A549 (cell line): ENCODE measurements around the gene FOXO1. TPM values are rescaled to one million over a fixed set of nuclear protein-coding genes. Genes with fewer than 3 reads are reported as not detected.

Experiments
- ATAC-seq, 2 experiments: fragments of 200-7000 bp in 1 of 2; fragments of >200 bp in 1 of 2; cut with Nextera tagmentation in 1 of 2; cut with Tn5 transposase in 1 of 2; 3 replicates each; pipeline versions ENCODE4 v1.8.0 to v1.9.1; 2018 to 2020; ENCODE audit warnings: mild to moderate bottlenecking in 1 of 2, moderate library complexity in 1 of 2
- CTCF ChIA-PET: fragments of 300-600 bp; sonication (Branson Sonifier 250); formaldehyde crosslinking; extraction: SDS; loops from one replicate; lab custom pipeline; 2021; ENCODE audit warnings: antibody characterized with exemption, inconsistent platforms; lab: Yijun Ruan, JAX
- POLR2A ChIA-PET: fragments of 350-600 bp; formaldehyde crosslinking; extraction: SDS; loops from one replicate; lab custom pipeline; 2021; ENCODE audit warnings: antibody characterized with exemption, inconsistent platforms; lab: Yijun Ruan, JAX
- DNase-seq, 2 experiments: peaks; one replicate each; pipeline versions ENCODE4 v3.0.0 to v3.0.0-alpha.2; 2011 to 2016; ENCODE audit warnings: low read depth in 1 of 2, low spot score in 1 of 2
- FAIRE-seq: peaks from 2 replicates; lab custom pipeline; 2011; peaks lifted over from hg19 to GRCh38; lab: Jason Lieb, UNC
- H3K27ac ChIP-seq, 2 experiments: fragments of >200 bp; sonication (Bioruptor Twin); formaldehyde crosslinking; 3 replicates each; pipeline ENCODE4 v1.5.1; 2016 to 2017
- H3K4me1 ChIP-seq: fragments of >200 bp; sonication (Bioruptor Twin); formaldehyde crosslinking; 3 replicates; pipeline ENCODE4 v1.6.1; 2016
- H3K4me2 ChIP-seq: fragments of >200 bp; sonication (Bioruptor Twin); formaldehyde crosslinking; 3 replicates; pipeline ENCODE4 v1.6.1; 2016
- H3K4me3 ChIP-seq: fragments of >200 bp; sonication (Bioruptor Twin); formaldehyde crosslinking; 3 replicates; pipeline ENCODE4 v1.5.1; 2016
- H3K9me3 ChIP-seq: fragments of >200 bp; sonication (Bioruptor Twin); formaldehyde crosslinking; 3 replicates; pipeline ENCODE4 v1.6.1; 2016
- CBX2 ChIP-seq: fragments of 200-600 bp; sonication (generic); IDR thresholded peaks from 2 replicates; pipeline ENCODE4 v1.6.1; 2016; ENCODE audit warnings: low read depth, mild to moderate bottlenecking, borderline replicate concordance
- CBX8 ChIP-seq: fragments of 200-600 bp; sonication (generic); IDR thresholded peaks from 2 replicates; pipeline ENCODE4 v1.6.1; 2016
- CHD4 ChIP-seq: fragments of 200-600 bp; sonication (generic); IDR thresholded peaks from 2 replicates; pipeline ENCODE4 v1.6.1; 2016; ENCODE audit warnings: antibody characterized with exemption, mild to moderate bottlenecking, borderline replicate concordance
- CTCF ChIP-seq: fragments of >200 bp; sonication (Bioruptor Twin); formaldehyde crosslinking; IDR thresholded peaks from 3 replicates; pipeline ENCODE4 v1.5.1; 2016
- FOSL2 ChIP-seq, 2 experiments: fragments of 450-650 bp in 1 of 2; fragments of >200 bp in 1 of 2; sonication (Bioruptor Twin) in 1 of 2; formaldehyde crosslinking; IDR thresholded peaks; 2 replicates each; pipeline versions ENCODE4 v1.5.0 to v1.6.1; 2016 to 2020; ENCODE audit warnings: mild to moderate bottlenecking in 1 of 2, moderate library complexity in 1 of 2
- GATA3 ChIP-seq: IDR thresholded peaks from 2 replicates; pipeline ENCODE4 v1.6.1; 2012; ENCODE audit warnings: borderline replicate concordance
- HDAC2 ChIP-seq: fragments of 200-600 bp; sonication (generic); IDR thresholded peaks from 2 replicates; pipeline ENCODE4 v1.6.1; 2016
- HEYL ChIP-seq: fragments of 250-450 bp; sonication (Bioruptor Pico); IDR thresholded peaks from 2 replicates; pipeline ENCODE4 v1.8.0; 2021; ENCODE audit warnings: mild to moderate bottlenecking, moderate library complexity
- HMGXB4 ChIP-seq: fragments of 250-450 bp; sonication (Bioruptor Pico); IDR thresholded peaks from 2 replicates; pipeline ENCODE4 v1.5.0; 2021; ENCODE audit warnings: mild to moderate bottlenecking, moderate library complexity, borderline replicate concordance
- MAFK ChIP-seq: fragments of 450-650 bp; IDR thresholded peaks from 2 replicates; pipeline ENCODE4 v1.6.1; 2014; ENCODE audit not compliant: partially characterized antibody
- MAX ChIP-seq: IDR thresholded peaks from 2 replicates; pipeline ENCODE4 v1.6.1; 2012
- NFE2L2 ChIP-seq: fragments of 150-350 bp; conservative IDR thresholded peaks from 2 replicates; pipeline ENCODE4 v1.6.1; 2014; ENCODE audit warnings: low read length
- PBX3 ChIP-seq: IDR thresholded peaks from 2 replicates; pipeline ENCODE4 v1.6.1; 2012
- POLR2A ChIP-seq: IDR thresholded peaks from 2 replicates; pipeline ENCODE4 v1.6.1; 2012; ENCODE audit warnings: mild to moderate bottlenecking, low read length
- RARB ChIP-seq: fragments of 250-450 bp; sonication (Bioruptor Pico); IDR thresholded peaks from 2 replicates; pipeline ENCODE4 v1.8.0; 2021; ENCODE audit warnings: mild to moderate bottlenecking, moderate library complexity
- RCOR1 ChIP-seq: fragments of 150-350 bp; IDR thresholded peaks from 2 replicates; pipeline ENCODE4 v1.6.1; 2014; ENCODE audit warnings: antibody characterized with exemption, low read length, low read depth
- RFX5 ChIP-seq: fragments of 450-650 bp; IDR thresholded peaks from 2 replicates; pipeline ENCODE4 v1.7.1; 2014; ENCODE audit warnings: antibody characterized with exemption, mild to moderate bottlenecking, moderate library complexity
- SREBF2 ChIP-seq: fragments of 450-650 bp; IDR thresholded peaks from 2 replicates; pipeline ENCODE4 v1.6.1; 2014; ENCODE audit warnings: mild to moderate bottlenecking, moderate library complexity
- TFCP2L1 ChIP-seq: fragments of 250-450 bp; sonication (Bioruptor Pico); IDR thresholded peaks from 2 replicates; pipeline ENCODE4 v1.5.0; 2021; ENCODE audit warnings: mild to moderate bottlenecking
- TP53 ChIP-seq: fragments of 250-450 bp; sonication (Bioruptor Pico); IDR thresholded peaks from 2 replicates; pipeline ENCODE4 v1.5.0; 2021; ENCODE audit warnings: mild to moderate bottlenecking, moderate library complexity
- USF2 ChIP-seq: fragments of 450-650 bp; IDR thresholded peaks from 2 replicates; pipeline ENCODE4 v1.6.1; 2014; ENCODE audit warnings: antibody characterized with exemption
- ZC3H11A ChIP-seq: fragments of 450-650 bp; IDR thresholded peaks from 2 replicates; pipeline ENCODE4 v1.6.1; 2014; ENCODE audit warnings: antibody characterized with exemption, mild to moderate bottlenecking
- WGBS: methylation state at CpG from one replicate; pipeline ENCODE4 v1.1.6; 2017; ENCODE audit errors: missing lambda C conversion rate; 5-methylcytosine and 5-hydroxymethylcytosine counted together
- polyA plus RNA-seq, 4 experiments: library from polyadenylated mRNA; depleted of rRNA in 3 of 4; stranded (reverse); fragments of >200 nt; fragmentation: RNase III in 1 of 4; extraction: RNeasy Plus Mini Kit Qiagen cat#74134 plus additional on column Dnase treatment in 1 of 4; gene quantifications; 2 replicates in 3 of 4; 3 replicates in 1 of 4; pipeline ENCODE4 v1.2.3, GENCODE V29; 2011 to 2017

FOXO1 gene
- polyA plus RNA-seq, 2 of the 4 experiments (the other 2 are of a cell fraction) = 2.2 to 3.6 TPM

GRCh38 chr13:40599747-40600146, 66.7 kb downstream of the FOXO1 start:
- no peak overlapping the region for H3K4me3 ChIP-seq
- ATAC-seq (no peak), FAIRE-seq (no peak), DNase-seq (no peak)
- ChIA-PET CTCF (no interaction called here), POLR2A (no interaction called here)
- H3K27ac ChIP-seq = no peak overlapping the region
- no peaks in the 10 kb centered on the region for H3K4me1 ChIP-seq
- WGBS = 77% methylated on average over 2 of the region's 2 CpGs
- H3K9me3 ChIP-seq = no peaks in the 10 kb centered on the region
- H3K4me2 ChIP-seq = no peak overlapping the region
- no peak for TF ChIP-seq NFE2L2
- no peak for TF ChIP-seq HEYL
- TF ChIP-seq ZC3H11A = no peak
- no peak for TF ChIP-seq TFCP2L1
- no peak for TF ChIP-seq FOSL2 (IDR thresholded peaks at IDR 0.05)
- no peak for TF ChIP-seq FOSL2 (CRISPR knock-in tag; IDR thresholded peaks at IDR 0.05)
- TF ChIP-seq MAFK = no peak
- TF ChIP-seq HMGXB4 = no peak
- TF ChIP-seq PBX3 = no peak
- TF ChIP-seq CTCF = no peak

- FAIRE-seq = no peak
- 90% methylated on average over 5 of the region's 5 CpGs for WGBS
- H3K4me3 ChIP-seq = no peak overlapping the region
- no peak overlapping the region for H3K27ac ChIP-seq
- H3K4me1 ChIP-seq = no peaks in the 10 kb centered on the region
- CTCF ChIA-PET = no interaction called here
- TF ChIP-seq GATA3 = no peak
- POLR2A ChIA-PET = no interaction called here
- no peak overlapping the region for H3K4me2 ChIP-seq
- no peak for ATAC-seq
- no peaks in the 10 kb centered on the region for H3K9me3 ChIP-seq
- no peak for DNase-seq
These were observed 67.3 kb downstream of the FOXO1 start for GRCh38 chr13:40599124-40599523.

- no peak for FAIRE-seq
These were observed 67.9 kb downstream of the FOXO1 start for GRCh38 chr13:40598569-40598968.

More at GRCh38 chr13:40598569-40598968, 67.9 kb downstream of the FOXO1 start:
- no peak overlapping the region for H3K4me2 ChIP-seq
- H3K27ac ChIP-seq = no peak overlapping the region
- no peak for ATAC-seq
- ChIA-PET CTCF (no interaction called here), POLR2A (no interaction called here)
- no peak for TF ChIP-seq ZC3H11A
- TF ChIP-seq CHD4 = no peak
- TF ChIP-seq USF2 = no peak
- TF ChIP-seq RCOR1 = no peak
- TF ChIP-seq RARB = no peak
- no peak for TF ChIP-seq FOSL2 (IDR thresholded peaks at IDR 0.05)
- no peak for TF ChIP-seq FOSL2 (CRISPR knock-in tag; IDR thresholded peaks at IDR 0.05)
- TF ChIP-seq MAX = no peak
- TF ChIP-seq HEYL = no peak
- TF ChIP-seq CBX2 = no peak
- no peak for TF ChIP-seq TP53
- TF ChIP-seq POLR2A = no peak
- TF ChIP-seq HDAC2 = no peak
- no peak for TF ChIP-seq SREBF2
- TF ChIP-seq RFX5 = no peak
- TF ChIP-seq CBX8 = no peak
- H3K9me3 ChIP-seq = no peaks in the 10 kb centered on the region
- DNase-seq = no peak
- H3K4me1 ChIP-seq = no peaks in the 10 kb centered on the region
- 100% methylated on average over 1 of the region's 1 CpG for WGBS
- H3K4me3 ChIP-seq = no peak overlapping the region
